SJCRH30 (cell line): Measurements from ENCODE around the gene CBX4. TPM values are rescaled to one million over a fixed set of nuclear protein-coding genes. Genes with fewer than 3 reads are reported as not detected.
A peak's percentile ranks its signal among the peaks of the same experiment; 100 is the strongest.

Source experiments
- DNase-seq, 2 experiments: peaks; one replicate each; pipeline ENCODE4 v3.0.0-alpha.2; 2015 to 2020
- H3K27ac ChIP-seq: fragments of 250-450 bp; sonication (Bioruptor Pico); 2 replicates; pipeline ENCODE4 v1.5.1; 2020; ENCODE audit warnings: mild to moderate bottlenecking, moderate library complexity
- H3K27me3 ChIP-seq: fragments of 250-450 bp; sonication (Bioruptor Pico); 2 replicates; pipeline ENCODE4 v1.5.1; 2020; ENCODE audit warnings: mild to moderate bottlenecking, moderate library complexity
- H3K36me3 ChIP-seq: fragments of 250-450 bp; sonication (Bioruptor Pico); 2 replicates; pipeline ENCODE4 v1.5.1; 2020; ENCODE audit warnings: mild to moderate bottlenecking, moderate library complexity
- H3K4me1 ChIP-seq: fragments of 250-450 bp; sonication (Bioruptor Pico); 2 replicates; pipeline ENCODE4 v1.5.1; 2020; ENCODE audit warnings: mild to moderate bottlenecking, moderate library complexity
- H3K4me3 ChIP-seq: fragments of 250-450 bp; sonication (Bioruptor Pico); 2 replicates; pipeline ENCODE4 v1.5.1; 2020; ENCODE audit warnings: mild to moderate bottlenecking, moderate library complexity
- H3K9me3 ChIP-seq: fragments of 250-450 bp; sonication (Bioruptor Pico); replicated peaks from 2 replicates; pipeline ENCODE4 v1.5.1; 2020; ENCODE audit warnings: mild to moderate bottlenecking, moderate library complexity
- total RNA-seq: library from RNA; depleted of rRNA; stranded (reverse); fragments of >200 nt; shearing (Covaris generic); gene quantifications from 2 replicates; pipeline ENCODE4 v1.2.3, GENCODE V29; 2014

CBX4 gene
- total RNA-seq, 1 experiment from 2014 or later = 30.2 TPM

DNA sequence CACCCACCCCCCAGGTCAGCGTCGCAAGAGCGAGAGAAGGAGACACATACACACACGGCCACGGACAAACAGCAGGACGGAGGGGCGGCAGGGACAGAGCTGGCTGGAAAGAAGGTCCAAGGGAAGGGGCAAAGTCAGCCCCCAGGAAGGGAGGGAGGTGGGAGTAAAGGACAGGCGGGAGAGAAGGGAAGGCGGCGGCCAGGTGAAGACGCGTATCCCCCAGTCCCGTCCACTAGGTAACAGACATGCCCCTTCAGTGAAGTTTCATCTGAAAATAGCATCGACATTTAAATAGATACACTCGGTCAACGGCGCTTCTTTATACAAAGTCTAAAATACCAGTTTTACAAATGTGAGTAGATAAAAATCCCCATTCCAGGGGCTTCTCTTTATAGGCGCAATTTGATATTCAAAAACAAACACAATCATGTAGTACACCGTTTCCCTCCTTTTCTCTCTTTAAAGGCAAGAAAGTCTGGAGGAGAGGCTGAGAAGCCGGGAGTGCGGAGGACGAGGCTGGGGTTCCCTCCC, 46.8 kb downstream of the CBX4 start:
- H3K4me3 ChIP-seq = peak overlapping the region; percentile 54
- H3K27me3 ChIP-seq = no peaks in the 10 kb centered on the region
- peaks cover 10% of the 10 kb centered on the region for H3K4me1 ChIP-seq

DNA sequence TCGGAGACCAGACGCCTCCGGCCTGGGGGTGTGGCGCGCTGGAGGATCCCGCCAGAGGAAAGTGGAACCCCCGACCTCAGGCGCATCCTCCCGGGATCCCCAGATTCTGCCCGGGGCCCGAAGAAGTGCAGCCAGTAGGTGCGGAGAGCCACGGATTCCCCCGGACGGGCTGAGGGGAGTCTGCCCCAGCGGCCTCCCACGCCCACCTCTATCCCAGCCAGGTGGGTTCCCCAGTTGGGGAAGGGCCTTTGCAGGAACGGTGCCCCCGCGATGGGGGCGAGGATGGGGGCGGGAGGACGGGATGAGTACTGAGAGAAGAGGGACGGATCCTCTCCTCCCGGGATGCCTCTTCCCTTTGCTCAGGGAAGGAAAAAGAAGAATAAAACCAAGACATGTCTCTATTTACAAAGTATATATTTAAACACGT, 47.5 kb downstream of the CBX4 start:
- Histone ChIP-seq H3K36me3 (peaks cover 3% of the 10 kb centered on the region; the same call in 1 of the 2 replicates), H3K27ac (no peak overlapping the region), H3K4me1 (peaks cover 10% of the 10 kb centered on the region), H3K4me3 (no peak overlapping the region), H3K27me3 (no peaks in the 10 kb centered on the region), H3K9me3 (no peaks in the 10 kb centered on the region)
- DNase-seq = no peak

More for the DNA sequence above, 46.8 kb downstream of the CBX4 start:
- DNase-seq = no peak
- Histone ChIP-seq H3K36me3 (peaks cover 3% of the 10 kb centered on the region; the same call in 1 of the 2 replicates), H3K9me3 (no peaks in the 10 kb centered on the region), H3K27ac (no peak overlapping the region)

DNA sequence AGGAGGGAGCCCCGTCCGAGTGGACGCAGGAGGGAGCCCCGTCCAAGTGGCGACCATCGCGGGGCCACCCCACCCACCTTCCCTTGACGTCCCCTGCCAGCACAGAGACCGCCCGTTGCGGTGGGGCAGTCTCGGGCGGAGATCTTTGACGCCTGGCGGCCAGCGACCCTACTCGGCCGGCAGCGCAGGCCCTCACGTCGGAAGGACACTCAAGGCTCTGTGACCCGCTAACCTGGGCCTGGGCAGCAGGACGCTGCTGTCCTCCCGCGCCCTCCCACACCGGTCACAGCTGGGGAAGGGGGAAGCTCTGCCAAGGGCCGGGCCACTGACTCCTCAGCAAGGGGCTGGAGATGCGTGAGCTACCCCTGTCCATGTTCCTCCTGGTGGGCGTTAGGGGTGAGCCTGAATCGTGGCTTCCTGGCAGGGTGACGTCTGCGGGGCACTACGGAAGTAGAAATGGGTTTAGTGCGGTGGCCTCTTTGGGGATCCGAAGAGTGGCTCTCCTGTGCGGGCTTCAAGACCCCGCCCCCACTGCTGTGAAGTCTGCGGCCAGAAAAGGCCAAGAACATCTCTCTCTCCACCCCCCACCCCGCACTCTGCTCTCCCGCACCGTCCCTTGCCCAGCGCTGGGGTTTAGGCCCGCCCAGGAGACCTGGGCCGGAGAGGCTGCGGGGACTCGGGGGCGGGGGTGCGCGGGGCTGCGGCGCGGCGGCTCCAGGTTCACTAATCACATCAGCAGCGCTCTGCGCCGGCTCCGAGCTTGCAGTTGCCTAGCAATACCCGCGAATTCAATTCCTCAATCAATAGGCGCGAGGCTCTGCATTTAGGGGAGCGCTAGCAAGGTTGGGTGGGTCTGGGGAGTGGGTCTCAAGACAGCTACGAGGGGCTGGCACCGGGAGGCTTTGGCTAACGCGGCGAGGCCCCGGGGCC, 48.2 kb downstream of the CBX4 start:
- H3K4me1 ChIP-seq = peaks cover 9% of the 10 kb centered on the region
- no peak overlapping the region for H3K27ac ChIP-seq

DNA sequence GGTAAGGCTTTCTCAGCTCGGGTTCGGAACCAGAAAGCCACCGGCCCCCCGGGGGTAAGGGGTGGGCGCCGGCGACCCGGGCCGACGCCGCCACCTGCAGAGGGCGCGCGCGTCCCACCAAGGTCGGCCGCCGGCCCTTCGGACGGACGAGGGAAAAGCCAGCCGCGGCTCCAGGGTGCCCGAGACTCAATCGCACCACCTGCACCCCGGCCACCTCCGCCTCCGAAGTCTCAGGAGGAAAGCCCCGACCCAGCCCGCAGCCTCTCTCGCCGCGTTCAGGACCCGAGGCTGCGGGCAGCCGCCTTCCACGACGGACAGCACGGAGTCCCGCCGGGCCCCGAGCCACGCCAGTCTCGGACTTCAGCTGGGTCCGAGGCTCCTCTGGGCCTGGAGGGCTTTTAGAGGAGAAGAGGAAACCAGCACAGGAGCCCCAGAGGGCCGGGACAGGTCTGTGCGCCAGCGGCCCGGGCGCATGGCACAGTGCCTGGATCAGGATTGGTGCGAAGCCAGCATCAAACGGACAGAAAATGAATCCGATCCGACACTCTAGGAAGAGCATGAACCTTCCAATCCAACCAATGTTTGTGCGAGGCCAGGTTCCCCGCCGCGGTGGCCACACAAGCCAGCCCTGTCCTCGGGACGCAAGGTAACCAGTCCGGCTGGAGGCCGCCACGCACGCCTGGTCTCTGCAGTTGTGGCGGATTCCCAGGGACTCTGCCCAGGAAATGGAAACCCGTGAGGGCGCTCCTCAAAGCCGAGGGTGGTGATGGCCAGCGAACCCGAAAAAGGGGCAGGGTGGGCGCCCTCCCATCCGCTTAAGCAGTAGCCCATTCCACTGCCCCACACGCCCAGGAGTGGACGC, 49.1 kb downstream of the CBX4 start:
- peaks cover 8% of the 10 kb centered on the region for H3K36me3 ChIP-seq

More for the DNA sequence above, 48.2 kb downstream of the CBX4 start:
- DNase-seq = no peak
- Histone ChIP-seq H3K4me3 (no peak overlapping the region), H3K27me3 (no peaks in the 10 kb centered on the region), H3K36me3 (peaks cover 3% of the 10 kb centered on the region; the same call in 1 of the 2 replicates), H3K9me3 (no peaks in the 10 kb centered on the region)

DNA sequence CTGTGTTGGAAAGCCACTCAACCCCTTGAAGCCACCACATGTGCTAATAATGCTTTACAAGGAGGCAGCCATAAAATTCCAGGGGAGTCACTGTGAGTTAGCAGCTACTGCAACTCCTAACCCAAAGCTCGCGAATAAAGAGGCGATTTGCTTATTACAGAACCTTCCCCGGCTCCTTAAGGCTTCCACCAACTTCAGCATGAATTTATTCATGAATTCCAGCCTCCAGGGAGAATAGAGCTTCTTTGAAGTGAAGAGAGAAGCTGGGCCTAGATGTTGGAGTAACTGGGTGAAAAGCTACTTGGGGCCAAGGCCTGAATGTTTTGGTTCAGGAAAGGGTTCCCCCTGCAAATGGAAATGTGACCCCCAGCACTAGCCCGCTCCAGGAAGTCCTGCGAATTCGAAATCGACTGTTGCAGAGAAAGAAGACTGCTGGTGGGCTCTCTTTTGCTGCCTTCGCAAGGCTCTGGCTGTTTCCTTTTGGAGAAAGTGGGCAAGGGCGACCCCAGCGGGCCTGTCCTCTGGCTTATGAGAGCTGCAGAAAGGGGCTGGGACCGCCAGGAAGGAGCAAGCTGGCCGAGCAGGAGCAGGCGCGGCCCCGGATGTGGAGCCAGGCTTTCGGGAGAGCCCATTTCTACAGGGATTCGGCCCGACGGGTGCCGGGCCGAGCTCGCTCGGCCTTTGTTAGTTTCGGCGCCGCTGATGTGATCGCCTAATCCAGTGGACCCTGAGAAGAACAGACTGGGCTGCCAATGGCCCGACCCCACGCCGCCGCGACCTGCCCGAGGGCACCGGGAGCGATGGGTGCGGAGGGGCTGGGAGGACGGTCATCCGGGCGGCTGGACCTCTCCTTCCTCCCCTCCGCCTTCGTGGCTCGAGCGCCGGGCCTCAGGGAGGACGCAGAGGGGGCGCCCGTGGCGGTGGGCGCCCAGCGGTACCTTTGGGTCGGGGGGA, 50.0 kb downstream of the CBX4 start:
- no peak for DNase-seq
- Histone ChIP-seq H3K27me3 (no peaks in the 10 kb centered on the region), H3K4me3 (no peak overlapping the region), H3K9me3 (no peaks in the 10 kb centered on the region), H3K36me3 (peaks cover 14% of the 10 kb centered on the region), H3K4me1 (peaks cover 5% of the 10 kb centered on the region), H3K27ac (no peak overlapping the region)

More for the DNA sequence above, 49.1 kb downstream of the CBX4 start:
- no peak overlapping the region for H3K4me3 ChIP-seq
- peaks cover 6% of the 10 kb centered on the region for H3K4me1 ChIP-seq
- no peaks in the 10 kb centered on the region for H3K9me3 ChIP-seq
- no peak for DNase-seq
- H3K27me3 ChIP-seq = no peaks in the 10 kb centered on the region
- no peak overlapping the region for H3K27ac ChIP-seq

- Histone ChIP-seq H3K4me3 (no peak overlapping the region), H3K27me3 (no peaks in the 10 kb centered on the region), H3K36me3 (peaks cover 22% of the 10 kb centered on the region), H3K27ac (no peak overlapping the region), H3K4me1 (0 out of 2 replicates have a peak, but pooled peaks cover 2% of the 10 kb centered on the region), H3K9me3 (no peaks in the 10 kb centered on the region)
- DNase-seq = no peak
These were observed 50.8 kb downstream of the CBX4 start for GRCh38 chr17:79788455-79788854.

GRCh38 chr17:79786930-79787643, 52.2 kb downstream of the CBX4 start:
- Histone ChIP-seq H3K27ac (no peak overlapping the region), H3K4me1 (0 out of 2 replicates have a peak, but pooled peaks cover 2% of the 10 kb centered on the region), H3K4me3 (no peak overlapping the region), H3K9me3 (no peaks in the 10 kb centered on the region), H3K36me3 (peaks cover 34% of the 10 kb centered on the region), H3K27me3 (no peaks in the 10 kb centered on the region)
- no peak for DNase-seq

GRCh38 chr17:79785900-79786810, 53.1 kb downstream of the CBX4 start:
- Histone ChIP-seq H3K9me3 (no peaks in the 10 kb centered on the region), H3K27me3 (no peaks in the 10 kb centered on the region), H3K4me1 (no peaks in the 10 kb centered on the region), H3K36me3 (peaks cover 43% of the 10 kb centered on the region), H3K27ac (no peak overlapping the region), H3K4me3 (no peak overlapping the region)
- DNase-seq = no peak

- Histone ChIP-seq H3K9me3 (no peaks in the 10 kb centered on the region), H3K27me3 (no peaks in the 10 kb centered on the region), H3K4me3 (no peak overlapping the region), H3K36me3 (peaks cover 52% of the 10 kb centered on the region), H3K27ac (no peak overlapping the region), H3K4me1 (no peaks in the 10 kb centered on the region)
- DNase-seq = no peak
These were observed 54.0 kb downstream of the CBX4 start for GRCh38 chr17:79785017-79785899.

DNA sequence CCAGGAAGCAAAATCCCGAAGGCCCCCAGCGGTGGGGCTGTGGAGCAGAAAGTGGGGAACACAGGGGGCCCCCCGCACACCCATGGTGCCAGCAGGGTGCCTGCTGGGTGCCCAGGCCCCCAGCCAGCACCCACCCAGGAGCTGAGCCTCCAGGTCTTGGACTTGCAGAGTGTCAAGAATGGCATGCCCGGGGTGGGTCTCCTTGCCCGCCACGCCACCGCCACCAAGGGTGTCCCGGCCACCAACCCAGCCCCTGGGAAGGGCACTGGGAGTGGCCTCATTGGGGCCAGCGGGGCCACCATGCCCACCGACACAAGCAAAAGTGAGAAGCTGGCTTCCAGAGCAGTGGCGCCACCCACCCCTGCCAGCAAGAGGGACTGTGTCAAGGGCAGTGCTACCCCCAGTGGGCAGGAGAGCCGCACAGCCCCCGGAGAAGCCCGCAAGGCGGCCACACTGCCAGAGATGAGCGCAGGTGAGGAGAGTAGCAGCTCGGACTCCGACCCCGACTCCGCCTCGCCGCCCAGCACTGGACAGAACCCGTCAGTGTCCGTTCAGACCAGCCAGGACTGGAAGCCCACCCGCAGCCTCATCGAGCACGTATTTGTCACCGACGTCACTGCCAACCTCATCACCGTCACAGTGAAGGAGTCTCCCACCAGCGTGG, 54.8 kb downstream of the CBX4 start:
- DNase-seq = no peak
- Histone ChIP-seq H3K27ac (no peak overlapping the region), H3K4me1 (no peaks in the 10 kb centered on the region; the same call in 1 of the 2 replicates), H3K36me3 (peaks cover 60% of the 10 kb centered on the region), H3K9me3 (no peaks in the 10 kb centered on the region), H3K4me3 (no peak overlapping the region), H3K27me3 (no peaks in the 10 kb centered on the region)

GRCh38 chr17:79783891-79784290, 55.3 kb downstream of the CBX4 start:
- DNase-seq = no peak
- H3K27ac ChIP-seq = no peak overlapping the region
- peaks cover 2% of the 10 kb centered on the region; the same call in 1 of the 2 replicates for H3K4me1 ChIP-seq
- no peaks in the 10 kb centered on the region for H3K9me3 ChIP-seq
- no peaks in the 10 kb centered on the region for H3K27me3 ChIP-seq
- peaks cover 61% of the 10 kb centered on the region for H3K36me3 ChIP-seq
- H3K4me3 ChIP-seq = no peak overlapping the region
